ENCODE data around the gene SH2D5.
"Not testable (repeated sequence)": the region's sequence is repeated elsewhere in the genome, so short reads cannot be mapped to it uniquely, and the experiment has no call there.

Gene SH2D5

GRCh38 chr1:20689645-20690056, 42.9 kb downstream of the SH2D5 start:
- no peak for DNase-seq

- no peak for DNase-seq
These were observed 45.4 kb downstream of the SH2D5 start for GRCh38 chr1:20686883-20687725.

- DNase-seq: no peak
These were observed 46.8 kb downstream of the SH2D5 start for GRCh38 chr1:20685741-20686140.

GRCh38 chr1:20685099-20685662, 47.3 kb downstream of the SH2D5 start:
- no peak for DNase-seq

- DNase-seq: no peak
These were observed 47.9 kb downstream of the SH2D5 start for GRCh38 chr1:20684651-20685050.

GRCh38 chr1:20684050-20684620, 48.4 kb downstream of the SH2D5 start:
- no peak for DNase-seq

- DNase-seq: no peak
These were observed 48.9 kb downstream of the SH2D5 start for GRCh38 chr1:20683614-20684013.

GRCh38 chr1:20682571-20683236, 49.8 kb downstream of the SH2D5 start:
- DNase-seq: no peak

GRCh38 chr1:20681999-20682398, 50.5 kb downstream of the SH2D5 start:
- no peak for DNase-seq

- no peak for DNase-seq
These were observed 52.2 kb downstream of the SH2D5 start for GRCh38 chr1:20680269-20680668.

- DNase-seq: no peak
These were observed 53.9 kb downstream of the SH2D5 start for GRCh38 chr1:20678599-20678998.

GRCh38 chr1:20673626-20674025, 58.9 kb downstream of the SH2D5 start:
- not testable (repeated sequence) for DNase-seq

- no peak for DNase-seq
These were observed 60.3 kb downstream of the SH2D5 start for GRCh38 chr1:20672265-20672632.

GRCh38 chr1:20670936-20671335, 61.6 kb downstream of the SH2D5 start:
- no peak for DNase-seq
